Activated gamma-delta T cell (primary cell): ENCODE data around the gene BCL10.
"Not testable (repeated sequence)": the region's sequence is repeated elsewhere in the genome, so short reads cannot be mapped to it uniquely, and the experiment has no call there.

Experiments used
- DNase-seq: peaks from one replicate; lab custom pipeline; 2025; lab: John Stamatoyannopoulos, UW

The BCL10 gene

GRCh38 chr1:85264150-85264549 lies 12.3 kb downstream of the BCL10 start:
- no peak for DNase-seq

GRCh38 chr1:85262985-85263384 lies 13.4 kb downstream of the BCL10 start:
- no peak for DNase-seq

- no peak for DNase-seq
Measured at GRCh38 chr1:85259912-85260274, 16.5 kb downstream of the BCL10 start.

GRCh38 chr1:85259118-85259911 lies 17.1 kb downstream of the BCL10 start, which contains the start of gene C1orf52:
Gene C1orf52, minus strand, starts transcription at chr1:85259662. Its CDS starts 29 bp downstream, at chr1:85259633.
- DNase-seq, result peak; percentile 90

GRCh38 chr1:85258536-85259117 lies 17.8 kb downstream of the BCL10 start:
- DNase-seq, result no peak

- not testable (repeated sequence) for DNase-seq
Measured at GRCh38 chr1:85249042-85249441, 27.4 kb downstream of the BCL10 start.

- no peak for DNase-seq
Measured at GRCh38 chr1:85245891-85246290, 30.5 kb downstream of the BCL10 start.

GRCh38 chr1:85245456-85245855 lies 31.0 kb downstream of the BCL10 start:
- DNase-seq, result no peak

- DNase-seq, result no peak
Measured at GRCh38 chr1:85244271-85245061, 32.0 kb downstream of the BCL10 start.

- no peak for DNase-seq
Measured at GRCh38 chr1:85243372-85243771, 33.1 kb downstream of the BCL10 start.

- no peak for DNase-seq
Measured at GRCh38 chr1:85240643-85241042, 35.8 kb downstream of the BCL10 start.

GRCh38 chr1:85240174-85240601 lies 36.2 kb downstream of the BCL10 start:
- DNase-seq, result no peak

GRCh38 chr1:85237613-85238012 lies 38.8 kb downstream of the BCL10 start:
- no peak for DNase-seq

GRCh38 chr1:85230305-85230977 lies 46.0 kb downstream of the BCL10 start:
- no peak for DNase-seq

- no peak for DNase-seq
Measured at GRCh38 chr1:85229574-85230097, 46.8 kb downstream of the BCL10 start.

- DNase-seq, result no peak
Measured at GRCh38 chr1:85228972-85229371, 47.5 kb downstream of the BCL10 start.

GRCh38 chr1:85225624-85226380 lies 50.6 kb downstream of the BCL10 start:
- no peak for DNase-seq

- DNase-seq, result no peak
Measured at GRCh38 chr1:85224734-85225623, 51.5 kb downstream of the BCL10 start.

GRCh38 chr1:85224295-85224694 lies 52.1 kb downstream of the BCL10 start:
- no peak for DNase-seq

GRCh38 chr1:85223334-85223733 lies 53.1 kb downstream of the BCL10 start:
- DNase-seq, result no peak
